HG02943 (cell line): ENCODE data around the gene SMCO4.

ENCODE experiments used
- ATAC-seq: cut with Tn5 transposase; IDR thresholded peaks from one replicate; pipeline ENCODE4 v1.9.1; 2021; ENCODE audit warnings: mild to moderate bottlenecking, low read depth, moderate library complexity; ENCODE audit not compliant: unreplicated experiment

Gene SMCO4

DNA sequence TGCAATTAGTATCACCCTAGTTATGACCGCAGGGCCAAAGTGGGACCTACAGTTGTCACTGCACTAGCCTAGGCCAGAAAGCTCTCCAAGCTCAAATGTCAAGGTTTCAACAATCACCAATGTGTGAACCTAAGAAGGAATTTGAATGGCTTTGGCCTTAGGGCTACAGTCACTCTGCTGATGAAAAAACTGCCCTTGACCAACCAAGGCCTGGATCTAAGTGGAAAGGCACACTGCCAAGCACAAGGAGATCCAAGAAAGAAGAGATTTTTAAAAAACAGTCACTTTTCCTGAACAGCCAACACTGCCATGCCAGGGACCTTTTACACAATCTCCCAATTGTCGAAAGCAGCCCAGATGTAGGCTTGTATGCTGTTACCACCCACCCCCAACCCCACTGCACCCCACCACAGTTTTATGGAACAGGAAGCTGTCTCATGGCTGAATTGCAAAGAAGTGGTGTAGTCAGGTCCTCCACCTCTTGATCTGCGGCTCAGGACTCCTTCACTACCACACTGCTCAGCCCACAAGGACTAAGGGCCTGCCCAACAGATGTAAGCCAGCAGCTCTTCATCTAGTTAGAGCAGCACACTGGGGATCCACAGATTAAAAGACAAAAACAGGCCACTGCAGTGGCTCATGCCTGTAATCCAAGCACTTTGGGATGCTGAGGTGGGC is 32.9 kb downstream of the SMCO4 start:
- ATAC-seq, result no peak

DNA sequence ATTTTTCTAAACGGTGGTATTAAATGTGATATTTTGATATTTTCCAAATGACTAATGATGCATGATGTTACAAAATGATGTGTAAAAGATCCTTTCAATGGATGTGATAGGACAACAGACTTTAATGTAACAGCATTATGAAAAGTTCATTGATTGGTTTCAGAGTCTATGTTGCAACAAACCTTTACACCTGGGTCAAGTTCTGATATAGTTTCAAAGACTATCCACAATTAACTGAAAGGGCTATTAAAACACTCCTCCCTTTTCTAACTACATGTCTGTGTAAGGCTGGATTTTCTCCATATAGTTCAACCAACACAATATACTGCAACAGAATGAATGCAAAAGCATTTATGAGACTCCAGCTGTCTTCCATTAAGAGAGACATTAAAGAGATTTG is 35.7 kb downstream of the SMCO4 start:
- ATAC-seq, result no peak

GRCh38 chr11:93505703-93506102 is 37.5 kb downstream of the SMCO4 start:
- ATAC-seq, result no peak

DNA sequence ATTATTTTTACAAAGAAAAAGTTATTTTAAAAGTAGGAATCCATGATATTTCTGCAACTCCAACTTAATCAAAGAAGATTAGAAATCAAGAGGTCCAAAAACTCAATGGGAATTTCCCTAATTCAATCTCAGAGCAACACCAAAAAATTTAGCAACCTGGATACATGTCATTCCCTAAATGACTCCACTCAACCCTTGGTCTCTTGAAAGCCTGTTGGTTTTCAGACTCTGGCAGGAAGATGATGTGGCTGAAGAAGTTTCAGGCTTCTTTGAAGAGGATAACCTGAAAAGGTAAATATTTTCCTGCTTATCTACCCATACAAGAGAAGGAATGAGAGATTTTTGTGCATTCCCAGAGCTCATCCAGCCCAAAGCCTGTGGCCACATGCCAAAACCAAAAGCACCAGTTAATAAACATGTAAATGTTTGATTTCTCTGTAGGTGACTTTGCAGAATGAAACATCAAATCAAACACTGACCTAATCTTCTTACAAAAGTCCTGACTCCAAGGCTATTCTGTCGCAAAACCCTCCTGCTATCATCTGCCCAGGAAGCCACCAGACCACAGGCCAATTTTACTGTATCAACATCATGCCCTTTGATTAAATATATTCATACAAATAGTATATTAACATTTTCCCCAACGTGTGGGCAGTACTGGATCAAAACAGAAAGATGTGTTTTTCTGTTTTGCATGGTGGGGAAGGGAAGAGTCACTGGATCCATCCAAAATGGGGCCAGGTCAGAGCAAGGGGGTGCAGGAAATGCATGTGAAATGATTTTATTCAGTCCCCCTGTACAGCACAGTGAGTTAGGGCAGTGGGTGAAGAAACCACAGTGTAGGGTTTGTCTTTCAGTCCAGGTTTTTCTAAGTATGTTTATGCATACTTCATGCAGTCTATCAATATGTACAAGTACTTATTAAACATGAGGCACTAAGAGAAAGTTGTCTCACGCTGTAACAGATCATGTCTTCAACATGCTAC is 38.8 kb downstream of the SMCO4 start:
- ATAC-seq, result no peak

- no peak for ATAC-seq
Measured at GRCh38 chr11:93501856-93502255, 41.3 kb downstream of the SMCO4 start.

- ATAC-seq, result no peak
Measured at GRCh38 chr11:93500759-93501158, 42.4 kb downstream of the SMCO4 start.

DNA sequence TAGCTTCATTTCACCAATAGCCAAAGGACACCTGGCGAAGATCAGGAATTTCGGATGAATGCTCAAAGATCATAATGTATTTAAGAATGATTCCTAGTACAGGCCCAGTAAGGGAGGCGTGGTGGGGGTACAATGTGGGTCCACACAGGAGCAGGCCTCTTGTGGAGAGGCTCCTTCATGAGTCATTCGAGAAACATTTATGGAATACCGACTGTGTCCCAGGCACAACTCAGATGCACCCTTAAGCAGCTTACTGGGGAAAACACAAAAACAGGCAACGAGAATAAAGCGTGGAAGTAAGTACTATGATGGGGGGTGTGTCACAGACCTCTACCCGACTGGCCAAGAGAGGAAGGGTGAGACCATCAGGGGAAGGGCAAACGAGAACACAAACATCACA is 44.5 kb downstream of the SMCO4 start:
- no peak for ATAC-seq

- ATAC-seq, result no peak
Measured at GRCh38 chr11:93498161-93498560, 45.0 kb downstream of the SMCO4 start.

- ATAC-seq, result no peak
Measured at GRCh38 chr11:93497596-93497995, 45.6 kb downstream of the SMCO4 start.

DNA sequence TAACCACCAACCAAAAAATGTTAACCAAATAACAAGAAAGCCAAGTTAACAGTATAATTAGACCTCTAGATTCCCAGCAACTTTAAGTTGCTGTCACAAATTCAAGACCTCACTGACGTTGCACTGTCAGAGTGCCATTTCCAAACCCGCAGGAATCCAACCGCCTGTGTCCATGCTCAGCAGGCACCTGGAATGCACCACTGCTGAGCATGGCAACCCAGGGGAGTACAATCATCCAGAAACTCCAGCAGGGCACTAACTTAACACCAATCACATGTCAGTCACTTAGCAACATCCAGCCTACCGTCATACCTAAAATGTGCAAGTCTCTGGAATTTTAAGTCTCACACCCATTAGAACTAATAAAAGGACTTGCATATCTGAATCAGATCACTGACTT is 48.8 kb downstream of the SMCO4 start:
- ATAC-seq, result no peak

- ATAC-seq, result no peak
Measured at GRCh38 chr11:93493252-93493897, 49.8 kb downstream of the SMCO4 start.

DNA sequence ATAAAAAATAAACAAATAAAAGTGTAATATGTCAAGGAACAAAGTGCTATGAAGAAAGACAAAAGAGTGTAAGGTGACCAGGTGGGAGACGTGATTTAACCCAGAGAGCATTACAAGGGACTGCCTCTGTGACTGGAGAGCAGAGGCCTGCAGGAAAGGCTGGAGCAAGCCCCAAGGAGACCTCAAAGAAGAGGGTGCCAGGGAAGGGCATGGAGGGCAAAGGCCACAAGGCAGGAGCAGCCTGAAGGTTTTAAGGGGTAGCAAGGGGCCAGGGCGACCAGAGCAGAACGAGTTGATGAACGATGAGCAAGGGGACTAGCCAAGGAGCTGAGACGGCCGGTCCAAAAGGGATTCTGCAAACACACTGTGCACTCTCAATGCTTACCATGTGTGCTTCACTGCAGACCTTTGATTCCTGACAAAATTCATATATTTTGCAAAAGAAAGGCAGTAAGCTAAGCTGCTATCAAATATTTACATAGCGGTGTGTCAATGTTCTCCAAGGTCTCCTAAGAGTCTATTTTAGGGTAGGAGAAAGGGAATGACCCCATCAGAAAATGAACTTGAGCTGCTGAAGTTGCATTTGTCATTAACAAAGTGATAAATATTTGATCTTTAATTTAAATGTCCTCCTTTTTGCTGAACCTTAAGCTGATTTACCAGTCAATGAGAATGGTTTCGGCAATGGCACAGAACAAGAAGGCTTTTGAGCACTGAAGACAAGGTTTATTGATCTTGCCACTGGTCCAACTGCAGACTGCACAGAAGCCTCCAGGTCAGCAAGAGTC is 50.5 kb downstream of the SMCO4 start:
- ATAC-seq, result no peak

GRCh38 chr11:93491973-93492372 is 51.2 kb downstream of the SMCO4 start:
- no peak for ATAC-seq

DNA sequence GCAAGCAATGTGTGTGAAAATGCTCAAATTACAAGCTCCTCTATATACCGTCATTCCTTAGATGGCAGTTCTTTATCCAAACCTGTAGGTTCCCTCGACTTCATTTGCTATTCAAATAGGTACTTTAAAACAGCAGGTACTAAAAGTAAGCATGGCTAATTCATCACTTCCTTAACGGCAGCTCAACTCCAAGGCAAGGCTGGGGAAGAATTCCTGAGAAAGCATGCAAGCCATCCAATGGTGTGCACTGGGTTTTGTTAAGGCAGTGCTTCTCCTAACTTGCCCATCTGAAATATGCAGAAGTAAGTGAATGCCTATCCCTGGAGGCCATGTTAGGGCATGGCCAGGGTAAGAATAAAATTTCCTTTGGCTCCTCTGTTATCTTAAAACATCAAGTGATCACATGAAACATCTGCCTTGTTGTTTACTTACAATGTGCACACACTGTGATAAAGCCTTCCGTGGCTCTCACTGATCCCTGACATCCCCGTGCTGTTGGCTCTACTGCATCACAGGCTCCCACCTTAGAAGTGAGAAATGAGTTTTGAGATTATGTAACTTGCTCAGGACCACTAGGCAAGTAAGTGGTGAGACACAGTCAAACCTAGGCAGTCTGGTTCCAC is 52.1 kb downstream of the SMCO4 start:
- no peak for ATAC-seq

GRCh38 chr11:93489841-93490240 is 53.4 kb downstream of the SMCO4 start:
- ATAC-seq, result no peak

GRCh38 chr11:93487032-93487483 is 56.1 kb downstream of the SMCO4 start:
- no peak for ATAC-seq

- ATAC-seq, result no peak
Measured at GRCh38 chr11:93485983-93486382, 57.2 kb downstream of the SMCO4 start.

GRCh38 chr11:93484716-93485115 is 58.5 kb downstream of the SMCO4 start:
- ATAC-seq, result no peak

GRCh38 chr11:93482556-93482955 is 60.6 kb downstream of the SMCO4 start:
- no peak for ATAC-seq

GRCh38 chr11:93481696-93482095 is 61.5 kb downstream of the SMCO4 start:
- ATAC-seq, result no peak
